HEK293 (cell line): ENCODE measurements around the gene RRAS.

Experiments
- CTCF ChIA-PET: fragments of 350-600 bp; formaldehyde crosslinking; extraction: SDS; loops from one replicate; lab custom pipeline; 2021; ENCODE audit warnings: antibody characterized with exemption; lab: Yijun Ruan, JAX
- POLR2A ChIA-PET: fragments of 300-600 bp; formaldehyde crosslinking; extraction: SDS; loops from one replicate; lab custom pipeline; 2020; ENCODE audit warnings: antibody characterized with exemption, inconsistent platforms; lab: Yijun Ruan, JAX
- H3K27ac ChIP-seq: fragments of 200-500 bp; sonication (Bioruptor generic); 2 replicates; pipeline ENCODE4 v1.5.1; 2014; ENCODE audit warnings: low read depth, low read length, control low read depth, inconsistent platforms; ENCODE audit errors: extremely low read depth
- H3K36me3 ChIP-seq, 2 experiments: fragments of 200-500 bp in 1 of 2; sonication (Bioruptor generic) in 1 of 2; 1 replicate in 1 of 2; 2 replicates in 1 of 2; pipeline ENCODE4 v1.5.1; 2014 to 2017; ENCODE audit warnings: inconsistent platforms in 2 of 2, low read length in 2 of 2; ENCODE audit not compliant: control insufficient read depth in 2 of 2, insufficient read depth in 1 of 2
- H3K4me1 ChIP-seq: fragments of 200-500 bp; sonication (Bioruptor generic); 2 replicates; pipeline ENCODE4 v1.5.1; 2014; ENCODE audit warnings: mild to moderate bottlenecking, low read length, inconsistent platforms; ENCODE audit not compliant: control insufficient read depth, insufficient read depth
- H3K4me3 ChIP-seq: 2 replicates; pipeline ENCODE4 v1.5.1; 2011; ENCODE audit warnings: low read depth, mild to moderate bottlenecking, control low read depth, low read length, moderate library complexity
- H3K9me3 ChIP-seq: fragments of 200-500 bp; sonication (Bioruptor generic); 2 replicates; pipeline ENCODE4 v1.5.1; 2014; ENCODE audit warnings: low read depth, low read length, inconsistent platforms; ENCODE audit not compliant: control insufficient read depth, insufficient read depth
- FEZF1 ChIP-seq: fragments of 450-650 bp; formaldehyde crosslinking; IDR thresholded peaks from 2 replicates; pipeline ENCODE4 v1.5.1; 2016; ENCODE audit warnings: missing biosample characterization, missing genetic modification characterization
- KLF1 ChIP-seq: fragments of 450-650 bp; formaldehyde crosslinking; IDR thresholded peaks from 2 replicates; pipeline ENCODE4 v1.5.1; 2016; ENCODE audit warnings: missing biosample characterization, missing genetic modification characterization
- KLF10 ChIP-seq: fragments of 450-650 bp; IDR thresholded peaks from 2 replicates; pipeline ENCODE4 v1.5.1; 2018; ENCODE audit warnings: missing biosample characterization, mild to moderate bottlenecking, missing genetic modification characterization
- KLF8 ChIP-seq: fragments of 450-650 bp; formaldehyde crosslinking; IDR thresholded peaks from 2 replicates; pipeline ENCODE4 v1.5.1; 2016; ENCODE audit warnings: missing biosample characterization, missing genetic modification characterization
- OSR2 ChIP-seq: fragments of 450-650 bp; formaldehyde crosslinking; IDR thresholded peaks from 2 replicates; pipeline ENCODE4 v1.5.1; 2016; ENCODE audit warnings: missing biosample characterization, missing genetic modification characterization
- PATZ1 ChIP-seq: fragments of 450-650 bp; formaldehyde crosslinking; IDR thresholded peaks from 2 replicates; pipeline ENCODE4 v1.5.1; 2016; ENCODE audit warnings: missing biosample characterization, missing genetic modification characterization
- PRDM10 ChIP-seq: fragments of 450-650 bp; formaldehyde crosslinking; IDR thresholded peaks from 2 replicates; pipeline ENCODE4 v1.5.1; 2016; ENCODE audit warnings: missing biosample characterization, missing genetic modification characterization
- SETDB1 ChIP-seq: IDR thresholded peaks from one replicate; pipeline ENCODE4 v1.6.1; 2017; ENCODE audit warnings: mild to moderate bottlenecking, low read length, moderate library complexity, mixed read lengths; ENCODE audit not compliant: insufficient read length
- ZBTB10 ChIP-seq: fragments of 450-650 bp; formaldehyde crosslinking; IDR thresholded peaks from 2 replicates; pipeline ENCODE4 v1.5.1; 2016; ENCODE audit warnings: missing biosample characterization, missing genetic modification characterization
- ZBTB17 ChIP-seq: fragments of 450-650 bp; formaldehyde crosslinking; IDR thresholded peaks from 2 replicates; pipeline ENCODE4 v1.5.1; 2016; ENCODE audit warnings: missing biosample characterization, missing genetic modification characterization
- ZBTB8A ChIP-seq: fragments of 450-650 bp; formaldehyde crosslinking; IDR thresholded peaks from 2 replicates; pipeline ENCODE4 v1.5.1; 2016; ENCODE audit warnings: missing biosample characterization, missing genetic modification characterization
- ZFHX2 ChIP-seq: fragments of 450-650 bp; formaldehyde crosslinking; conservative IDR thresholded peaks from 2 replicates; pipeline ENCODE4 v1.5.1; 2016; ENCODE audit warnings: missing biosample characterization, missing genetic modification characterization
- ZNF18 ChIP-seq: fragments of 450-650 bp; formaldehyde crosslinking; IDR thresholded peaks from 2 replicates; pipeline ENCODE4 v1.5.1; 2016; ENCODE audit warnings: missing biosample characterization, missing genetic modification characterization
- ZNF335 ChIP-seq: fragments of 450-650 bp; formaldehyde crosslinking; conservative IDR thresholded peaks from 2 replicates; pipeline ENCODE4 v1.5.1; 2016; ENCODE audit warnings: missing biosample characterization, missing genetic modification characterization
- ZNF362 ChIP-seq: fragments of 450-650 bp; formaldehyde crosslinking; IDR thresholded peaks from 2 replicates; pipeline ENCODE4 v1.5.1; 2016; ENCODE audit warnings: missing biosample characterization, missing genetic modification characterization
- ZNF501 ChIP-seq: fragments of 450-650 bp; formaldehyde crosslinking; IDR thresholded peaks from 2 replicates; pipeline ENCODE4 v1.5.1; 2016; ENCODE audit warnings: missing biosample characterization, missing genetic modification characterization
- ZNF660 ChIP-seq: fragments of 450-650 bp; IDR thresholded peaks from 2 replicates; pipeline ENCODE4 v1.5.1; 2018; ENCODE audit warnings: missing biosample characterization, mild to moderate bottlenecking, missing genetic modification characterization
- ZNF670 ChIP-seq: fragments of 450-650 bp; formaldehyde crosslinking; IDR thresholded peaks from 2 replicates; pipeline ENCODE4 v1.5.1; 2016; ENCODE audit warnings: missing biosample characterization, missing genetic modification characterization, low read depth
- ZNF692 ChIP-seq: fragments of 450-650 bp; formaldehyde crosslinking; IDR thresholded peaks from 2 replicates; pipeline ENCODE4 v1.5.1; 2016; ENCODE audit warnings: missing biosample characterization, missing genetic modification characterization
- ZNF785 ChIP-seq: fragments of 450-650 bp; formaldehyde crosslinking; IDR thresholded peaks from 2 replicates; pipeline ENCODE4 v1.5.1; 2016; ENCODE audit warnings: missing biosample characterization, missing genetic modification characterization

RRAS gene

GRCh38 chr19:49641688-49642491 is 1.9 kb upstream of the RRAS start, which contains the start of gene SCAF1 (continued):
- TF ChIP-seq KLF8 (tag by site-specific recombination) (peak; percentile 100), ZBTB8A (tag by site-specific recombination) (peak; percentile 93), ZNF18 (no peak), ZNF785 (tag by site-specific recombination) (peak; percentile 52; the same call in 1 of the 2 replicates)

GRCh38 chr19:49639401-49640112 is 386 bp downstream of the RRAS start:
- H3K4me1 ChIP-seq = peaks cover 31% of the 10 kb centered on the region
- peaks cover 0 to 10% of the 10 kb centered on the region in 2 experiments; a peak in 1 of 3 replicates for H3K36me3 ChIP-seq
- no peaks in the 10 kb centered on the region for H3K9me3 ChIP-seq
- POLR2A ChIA-PET = interaction anchor here (0.9 to 3.5 kb wide), 27 partner anchors 9 to 290 kb away, joined by 3 to 124 read pairs (median 6); partner anchors contain the start of genes AKT1S1, ALDH16A1, ATF5 and BCL2L12
- peak overlapping the region; percentile 42; the same call in 1 of the 2 replicates for H3K27ac ChIP-seq
- CTCF ChIA-PET = interaction anchor here (0.6 to 6.5 kb wide), 7 partner anchors 33 to 927 kb away, joined by 3 to 59 read pairs (median 4); partner anchors contain the start of gene PRMT1
- H3K4me3 ChIP-seq = peak overlapping the region; percentile 47
- 0 out of 2 replicates have a peak, but pooled peaks have one; percentile 13 for TF ChIP-seq ZNF660 (tag by site-specific recombination)
- TF ChIP-seq OSR2 (tag by site-specific recombination) = no peak
- no peak for TF ChIP-seq SETDB1
- peak; percentile 2; the same call in 1 of the 2 replicates for TF ChIP-seq ZNF335 (tag by site-specific recombination)
- 0 out of 2 replicates have a peak, but pooled peaks have one; percentile 20 for TF ChIP-seq ZNF501 (tag by site-specific recombination)
- TF ChIP-seq KLF1 = peak; percentile 33; the same call in 1 of the 2 replicates
- 0 out of 2 replicates have a peak, but pooled peaks have one; percentile 16 for TF ChIP-seq ZNF692 (tag by site-specific recombination)
- TF ChIP-seq KLF10 (tag by site-specific recombination) = 0 out of 2 replicates have a peak, but pooled peaks have one; percentile 10
- TF ChIP-seq ZFHX2 (tag by site-specific recombination) = peak; percentile 90
- peak; percentile 77 for TF ChIP-seq ZNF362
- peak; percentile 48; the same call in 1 of the 2 replicates for TF ChIP-seq ZBTB10 (tag by site-specific recombination)
- TF ChIP-seq ZNF670 (tag by site-specific recombination) = no peak
- peak; percentile 11 for TF ChIP-seq PATZ1 (tag by site-specific recombination)
- TF ChIP-seq ZBTB17 = peak; percentile 23; the same call in 1 of the 2 replicates
- TF ChIP-seq PRDM10 (tag by site-specific recombination) = peak; percentile 7; the same call in 1 of the 2 replicates
- TF ChIP-seq FEZF1 (tag by site-specific recombination) = peak; percentile 15; the same call in 1 of the 2 replicates
